GM12878 (cell line): Measurements from ENCODE around the gene CCNY.

Source experiments
- ATF3 ChIP-seq: IDR thresholded peaks from 2 replicates; pipeline ENCODE4 v1.6.1; 2011; ENCODE audit warnings: low read depth, mild to moderate bottlenecking, low read length, moderate library complexity, borderline replicate concordance; ENCODE audit errors: extremely low read depth
- ATF7 ChIP-seq: fragments of 450-650 bp; IDR thresholded peaks from 2 replicates; pipeline ENCODE4 v1.6.1; 2016; ENCODE audit warnings: low read depth, mild to moderate bottlenecking
- CBX3 ChIP-seq: fragments of 200-600 bp; sonication (generic); IDR thresholded peaks from 2 replicates; pipeline ENCODE4 v1.6.1; 2016; ENCODE audit warnings: low read depth, borderline replicate concordance
- CTCF ChIP-seq, 3 experiments: IDR thresholded peaks in 2 of 3; conservative IDR thresholded peaks in 1 of 3; 2 replicates each; pipeline ENCODE4 v1.5.1; 2011; ENCODE audit warnings: low read depth in 3 of 3, low read length in 3 of 3, mild to moderate bottlenecking in 3 of 3, control low read depth in 2 of 3, moderate library complexity in 2 of 3, inconsistent platforms in 1 of 3, mixed read lengths in 1 of 3; ENCODE audit not compliant: control insufficient read depth in 2 of 3, insufficient read depth in 1 of 3; ENCODE audit errors: extremely low read depth in 1 of 3
- E2F4 ChIP-seq: IDR thresholded peaks from 2 replicates; pipeline ENCODE4 v1.6.1; 2012; ENCODE audit warnings: low read depth, low read length, improper control_type of control experiment
- ETV6 ChIP-seq, 2 experiments: fragments of 450-650 bp in 1 of 2; IDR thresholded peaks in 1 of 2; conservative IDR thresholded peaks in 1 of 2; 2 replicates each; pipeline ENCODE4 v1.6.1; 2014; ENCODE audit warnings: antibody characterized with exemption in 1 of 2, borderline replicate concordance in 1 of 2, low read depth in 1 of 2, mild to moderate bottlenecking in 1 of 2, moderate library complexity in 1 of 2
- SP1 ChIP-seq: IDR thresholded peaks from one replicate; pipeline ENCODE4 v1.6.1; 2011; ENCODE audit warnings: low read depth, low read length
- TAF1 ChIP-seq: IDR thresholded peaks from 2 replicates; pipeline ENCODE4 v1.6.1; 2011; ENCODE audit warnings: mild to moderate bottlenecking, low read depth, low read length, borderline replicate concordance
- TCF7 ChIP-seq: IDR thresholded peaks from 2 replicates; pipeline ENCODE4 v1.6.1; 2014; ENCODE audit warnings: antibody characterized with exemption, borderline replicate concordance

- no peak for TF ChIP-seq E2F4
- TF ChIP-seq CBX3, result no peak
- TF ChIP-seq TAF1, result no peak
- TF ChIP-seq CTCF (IDR thresholded peaks at IDR 0.05 in 2 of 3, conservative IDR thresholded peaks at IDR 0.05 in 1 of 3; ENCODE audit: control insufficient read depth in 2 of 3, extremely low read depth in 1 of 3, insufficient read depth in 1 of 3, low read depth in 3 of 3, low read length in 3 of 3), result no peak
- no peak for TF ChIP-seq ATF3
- TF ChIP-seq TCF7, result no peak
- TF ChIP-seq SP1, result no peak
- TF ChIP-seq ATF7, result no peak
- TF ChIP-seq ETV6 (conservative IDR thresholded peaks at IDR 0.05 in 1 of 2, IDR thresholded peaks at IDR 0.05 in 1 of 2; ENCODE audit: borderline replicate concordance in 1 of 2, low read depth in 1 of 2), result no peak
Measured at GRCh38 chr10:35533565-35533964, 197.3 kb downstream of the CCNY start.
